GM21381 (cell line): ENCODE results near the gene TNFAIP8L2.

Source experiments
- ATAC-seq: cut with Tn5 transposase; IDR thresholded peaks from one replicate; pipeline ENCODE4 v1.9.1; 2021; ENCODE audit warnings: mild to moderate bottlenecking, moderate library complexity; ENCODE audit not compliant: unreplicated experiment

Gene TNFAIP8L2

DNA sequence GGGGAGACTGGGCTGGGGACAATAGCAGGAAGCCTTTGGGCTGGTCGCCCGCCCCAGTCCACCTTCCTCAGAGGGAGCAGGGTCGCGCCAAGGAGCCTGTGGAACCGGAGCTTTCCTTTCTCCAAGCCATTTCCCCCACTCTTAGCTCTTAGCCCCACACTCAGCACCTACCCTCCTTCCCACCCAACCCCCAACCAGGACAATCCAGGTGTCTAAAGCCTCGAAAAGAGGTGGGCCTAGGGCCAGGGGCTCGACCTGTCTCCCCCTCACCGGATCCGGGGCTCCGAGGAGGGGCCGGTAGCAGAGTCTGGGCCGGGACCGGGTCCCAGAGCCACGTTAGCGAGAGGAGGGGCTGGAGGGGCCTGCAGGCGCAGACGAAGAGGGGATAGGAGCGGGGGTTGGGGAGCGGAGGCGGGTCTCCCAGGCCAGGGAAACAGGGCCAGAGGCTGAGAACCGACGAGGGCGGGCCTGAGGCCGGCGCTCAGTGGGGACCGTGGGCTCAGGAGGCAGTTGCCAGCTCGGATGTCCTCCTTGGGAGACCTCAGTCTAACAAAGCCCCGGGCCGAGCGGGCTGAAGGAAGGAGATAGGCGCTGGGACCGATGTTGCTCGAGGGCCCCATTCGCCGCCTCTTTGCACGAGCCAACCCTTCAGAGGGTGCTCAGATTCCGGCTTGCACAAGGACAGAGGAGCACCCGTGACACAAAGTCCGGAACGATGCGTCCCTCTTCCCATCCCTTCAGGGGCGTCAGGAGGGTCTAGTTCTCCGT, 11.0 kb upstream of the TNFAIP8L2 start:
- ATAC-seq: no peak

DNA sequence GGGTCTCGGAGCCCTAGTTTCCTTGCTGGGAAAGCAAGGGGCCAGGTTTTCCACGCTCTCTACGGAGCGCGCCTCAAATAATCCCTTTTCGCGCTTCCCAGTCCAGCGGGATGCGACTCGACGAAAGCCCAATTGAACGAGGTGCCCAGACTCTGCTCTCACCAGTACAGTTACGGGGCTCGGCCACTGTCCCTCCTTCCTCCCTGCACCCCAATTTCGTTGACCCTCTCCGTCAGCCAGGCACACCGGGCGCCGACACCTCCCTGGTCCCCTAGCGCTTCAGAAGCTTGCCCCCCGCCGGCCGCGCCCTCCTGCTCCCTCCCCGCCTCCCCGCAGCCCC, 10.4 kb upstream of the TNFAIP8L2 start:
- ATAC-seq: no peak

DNA sequence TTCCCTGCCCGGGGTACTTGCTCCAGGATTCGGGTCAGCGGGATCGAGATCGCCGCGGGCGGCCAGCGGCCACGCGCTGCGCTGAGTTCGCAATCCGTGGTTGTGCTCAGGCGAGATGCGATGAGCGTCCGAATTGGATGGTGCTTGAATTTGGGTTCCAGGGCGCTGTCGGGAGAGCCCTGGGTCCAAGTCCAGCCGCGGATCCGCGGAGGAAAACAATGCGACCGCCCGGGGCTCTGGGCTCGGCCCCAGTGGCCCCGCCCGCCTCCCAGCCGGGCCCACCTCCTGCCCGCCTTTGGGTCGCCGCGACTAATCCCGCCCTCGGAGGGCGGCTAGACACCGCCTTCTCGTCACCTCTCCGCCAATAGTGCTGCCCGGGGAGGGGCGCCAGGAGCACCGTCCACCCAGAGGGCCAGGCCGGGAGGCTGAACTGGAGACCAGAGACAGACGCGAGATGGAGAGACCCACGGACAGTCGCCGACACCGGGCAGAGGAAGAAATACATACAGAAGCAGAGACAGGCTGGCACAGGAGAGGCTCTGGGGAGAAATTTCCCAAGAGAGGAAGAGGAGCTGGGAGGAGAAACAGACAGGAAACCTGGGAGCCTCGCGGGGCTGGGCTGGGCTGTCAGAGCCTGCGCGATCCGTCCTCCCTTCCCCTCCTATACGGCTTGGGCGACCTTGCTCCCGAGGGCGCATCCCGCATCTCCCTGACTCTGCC, 9.9 kb upstream of the TNFAIP8L2 start, which contains the start of gene SEMA6C:
Gene SEMA6C, minus strand, starts transcription at position 220 of the 720 bp plus-strand sequence. CDS start 4,010 bp downstream, outside the sequence.
- peak; percentile 97 for ATAC-seq

DNA sequence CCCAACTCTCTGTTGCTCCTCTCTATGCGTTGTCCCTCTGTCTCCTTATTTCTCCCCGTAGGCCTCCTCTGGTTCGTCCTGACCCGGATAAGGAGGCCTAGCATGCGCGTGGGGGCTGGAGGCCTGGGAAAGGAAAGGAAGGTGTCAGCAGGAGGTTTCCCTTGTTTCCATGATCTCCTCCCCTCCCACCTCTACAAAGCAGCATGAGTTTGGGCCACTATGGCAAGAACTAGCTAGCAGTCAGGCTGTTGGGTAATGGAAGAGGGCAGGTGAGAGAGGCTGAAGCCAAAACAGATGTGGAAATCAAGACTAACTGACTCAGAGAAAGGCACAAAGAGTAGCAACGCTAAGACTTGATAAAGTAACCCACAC, 9.3 kb upstream of the TNFAIP8L2 start:
- no peak for ATAC-seq

DNA sequence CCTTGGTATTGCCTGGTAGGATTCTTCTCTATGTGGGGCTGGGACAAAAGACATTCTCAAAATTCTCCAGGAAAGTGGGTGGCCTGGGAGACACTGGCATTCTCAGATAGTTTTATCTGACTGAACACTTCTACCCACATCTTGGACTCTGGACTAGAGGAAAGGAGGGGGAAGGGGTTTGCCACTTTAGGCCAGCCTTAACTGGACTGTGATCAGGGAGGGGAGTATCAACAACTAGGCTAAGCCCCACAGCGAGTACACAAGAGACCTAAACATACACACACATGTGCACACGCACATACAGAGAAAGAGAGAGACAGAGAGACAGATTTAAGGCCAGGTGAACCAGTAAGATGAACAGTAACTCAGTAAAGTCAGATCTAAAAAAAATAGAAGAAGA, 8.8 kb upstream of the TNFAIP8L2 start:
- ATAC-seq: no peak

DNA sequence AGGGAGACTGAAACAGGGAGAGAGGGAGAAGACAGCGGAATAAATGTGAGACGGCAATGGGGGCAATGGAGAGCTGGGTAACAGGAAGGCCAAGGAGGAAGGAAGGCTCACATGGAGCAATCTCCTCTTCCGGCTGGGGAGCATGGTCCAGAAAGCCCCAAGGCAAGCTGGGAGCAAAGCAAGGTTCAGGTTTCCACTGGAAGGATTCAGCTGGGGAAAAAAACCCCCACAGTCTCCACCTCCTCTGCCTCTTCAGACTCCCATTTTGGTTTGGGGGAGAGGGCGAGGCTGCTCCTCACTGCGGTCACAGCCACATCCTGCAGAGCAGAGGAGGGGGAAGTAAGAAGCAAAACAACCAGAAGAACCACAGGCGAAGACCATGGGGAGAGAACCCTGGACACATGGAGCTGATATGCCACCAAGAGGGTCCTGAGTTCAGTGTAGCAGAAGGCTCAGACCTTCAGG, 650 bp downstream of the TNFAIP8L2 start:
- no peak for ATAC-seq

DNA sequence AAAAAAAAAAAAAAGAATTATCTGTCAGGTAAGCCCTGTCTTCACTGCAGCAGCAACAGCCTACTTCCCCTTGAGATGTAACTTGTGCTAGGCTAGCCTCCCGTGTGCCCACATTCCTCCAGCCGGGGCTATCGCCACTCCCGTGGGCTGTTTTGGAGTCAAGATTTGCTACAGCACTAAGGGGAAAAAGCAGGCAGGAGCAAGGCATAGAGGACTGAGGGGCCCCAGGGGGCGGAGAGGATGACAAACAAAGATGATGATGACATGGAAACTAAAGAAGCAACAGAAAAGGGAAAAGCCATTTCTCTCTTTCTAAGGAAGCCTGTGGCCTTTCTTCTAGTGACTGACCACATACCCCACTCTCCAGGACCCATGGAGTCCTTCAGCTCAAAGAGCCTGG, 1.9 kb downstream of the TNFAIP8L2 start:
- no peak for ATAC-seq

DNA sequence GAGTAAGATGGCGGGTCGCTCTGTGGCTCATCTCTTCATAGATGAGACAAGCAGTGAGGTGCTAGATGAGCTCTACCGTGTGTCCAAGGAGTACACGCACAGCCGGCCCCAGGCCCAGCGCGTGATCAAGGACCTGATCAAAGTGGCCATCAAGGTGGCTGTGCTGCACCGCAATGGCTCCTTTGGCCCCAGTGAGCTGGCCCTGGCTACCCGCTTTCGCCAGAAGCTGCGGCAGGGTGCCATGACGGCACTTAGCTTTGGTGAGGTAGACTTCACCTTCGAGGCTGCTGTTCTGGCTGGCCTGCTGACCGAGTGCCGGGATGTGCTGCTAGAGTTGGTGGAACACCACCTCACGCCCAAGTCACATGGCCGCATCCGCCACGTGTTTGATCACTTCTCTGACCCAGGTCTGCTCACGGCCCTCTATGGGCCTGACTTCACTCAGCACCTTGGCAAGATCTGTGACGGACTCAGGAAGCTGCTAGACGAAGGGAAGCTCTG, 2.4 kb downstream of the TNFAIP8L2 start:
- ATAC-seq: no peak

DNA sequence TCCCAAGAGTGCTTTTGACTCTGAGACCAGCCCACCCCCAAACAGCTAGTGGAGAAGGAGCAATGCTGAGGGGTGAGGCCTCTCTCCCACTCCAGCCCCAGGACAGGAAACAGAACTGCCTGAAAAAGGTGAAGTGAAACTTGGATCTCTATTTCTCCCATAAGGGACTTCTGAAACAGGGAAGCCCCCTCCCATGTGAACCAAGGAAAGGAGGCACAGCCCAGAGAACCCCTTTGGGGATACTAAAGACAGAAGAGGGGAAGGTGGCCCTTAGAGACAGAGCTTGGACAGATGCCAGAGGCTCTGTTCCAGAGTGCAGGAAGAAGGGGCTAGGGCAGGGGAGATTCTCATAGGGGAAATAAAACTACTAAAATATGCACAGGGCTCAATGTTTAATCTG, 2.9 kb downstream of the TNFAIP8L2 start:
- no peak for ATAC-seq

DNA sequence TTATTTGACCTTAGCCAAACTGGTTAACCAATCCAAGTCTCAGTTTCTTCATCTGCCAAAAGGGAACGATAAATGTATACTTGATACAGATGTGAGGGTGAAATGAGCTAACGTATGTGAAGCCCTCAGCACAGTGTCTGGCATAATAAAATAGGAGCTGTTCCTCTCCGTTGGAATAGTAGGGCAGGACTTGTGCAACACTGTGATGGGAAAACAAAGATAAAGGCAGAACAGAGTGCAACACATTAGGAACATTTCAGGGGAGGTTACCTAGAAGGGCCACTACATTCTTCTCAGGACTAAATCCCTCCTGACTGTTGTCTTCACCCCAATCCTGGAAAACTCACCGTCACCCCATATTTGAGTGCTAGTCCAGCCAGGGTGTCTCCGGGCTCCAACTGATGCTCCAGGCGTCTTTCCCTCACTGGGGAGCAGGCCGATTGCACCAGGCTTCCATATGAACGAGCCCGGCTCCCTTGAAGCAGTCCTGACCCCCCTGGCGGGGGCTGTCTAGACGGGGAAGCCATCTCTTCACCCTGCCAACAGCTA, 8.4 kb downstream of the TNFAIP8L2 start:
- ATAC-seq: no peak

DNA sequence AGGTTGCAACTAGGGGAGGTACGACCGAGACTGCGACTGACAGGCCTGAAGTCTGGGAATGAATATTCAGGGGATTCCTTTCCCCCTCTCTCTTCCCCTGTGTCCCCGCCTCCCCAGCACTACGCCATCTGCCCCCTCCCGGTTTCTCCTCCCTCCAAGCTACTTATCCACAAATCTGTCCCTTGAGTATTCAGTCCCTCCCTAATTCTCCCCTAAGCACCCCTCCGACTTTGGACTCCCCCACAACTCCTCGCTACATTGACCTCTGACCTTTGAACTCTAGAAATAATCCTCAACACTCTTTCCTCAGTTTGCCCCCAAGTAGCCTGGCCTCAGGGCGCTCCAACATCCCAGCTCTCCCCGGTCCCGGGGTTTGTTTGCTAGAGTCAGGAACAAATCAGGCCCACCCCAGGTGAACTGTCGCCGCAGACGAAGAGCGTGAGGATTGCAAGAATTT, 8.9 kb downstream of the TNFAIP8L2 start:
- no peak for ATAC-seq

DNA sequence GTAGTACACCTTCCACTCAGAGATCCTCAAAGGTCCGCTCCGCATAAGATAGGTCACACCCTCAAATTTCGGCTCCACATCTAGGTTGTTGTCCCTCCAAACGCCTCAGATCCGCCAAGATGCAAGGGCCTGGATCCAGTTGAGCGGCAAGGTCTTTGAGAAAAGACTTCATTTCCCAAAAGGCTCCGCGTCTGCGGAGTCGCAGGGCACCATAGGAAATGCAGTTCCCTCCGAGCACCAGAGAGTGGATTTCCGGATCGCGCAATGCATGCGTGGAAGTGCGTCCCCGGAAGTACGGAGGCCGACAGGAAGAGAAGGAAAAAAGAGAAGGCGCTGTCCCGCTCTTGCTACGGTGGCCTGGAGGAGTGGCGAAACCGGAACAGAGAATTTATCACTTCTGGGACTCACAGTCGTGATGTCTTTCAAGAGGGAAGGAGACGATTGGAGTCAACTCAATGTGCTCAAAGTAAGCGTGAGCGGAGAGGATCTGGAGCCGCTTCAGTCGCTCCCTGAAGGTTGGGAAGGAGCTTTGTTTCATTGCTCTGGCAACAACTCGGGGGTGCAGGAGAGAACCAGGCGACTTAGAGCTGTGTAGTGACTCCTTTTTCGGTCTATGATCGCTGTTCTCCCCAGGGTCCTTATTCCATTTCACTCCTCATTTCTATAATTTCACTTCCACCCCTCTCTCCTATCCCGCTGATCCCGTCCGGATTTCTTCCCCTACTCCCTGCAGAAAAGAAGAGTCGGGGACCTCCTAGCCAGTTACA, 9.5 kb downstream of the TNFAIP8L2 start, which contains the start of the genes LYSMD1 and SCNM1:
Gene LYSMD1, minus strand, starts transcription at position 165 of the 767 bp plus-strand sequence. CDS start 644 bp downstream, outside the sequence.
Gene SCNM1, plus strand, starts transcription at position 407 of the 767 bp plus-strand sequence. Its CDS starts 9 bp downstream, at position 416.
- peak; percentile 89 for ATAC-seq

DNA sequence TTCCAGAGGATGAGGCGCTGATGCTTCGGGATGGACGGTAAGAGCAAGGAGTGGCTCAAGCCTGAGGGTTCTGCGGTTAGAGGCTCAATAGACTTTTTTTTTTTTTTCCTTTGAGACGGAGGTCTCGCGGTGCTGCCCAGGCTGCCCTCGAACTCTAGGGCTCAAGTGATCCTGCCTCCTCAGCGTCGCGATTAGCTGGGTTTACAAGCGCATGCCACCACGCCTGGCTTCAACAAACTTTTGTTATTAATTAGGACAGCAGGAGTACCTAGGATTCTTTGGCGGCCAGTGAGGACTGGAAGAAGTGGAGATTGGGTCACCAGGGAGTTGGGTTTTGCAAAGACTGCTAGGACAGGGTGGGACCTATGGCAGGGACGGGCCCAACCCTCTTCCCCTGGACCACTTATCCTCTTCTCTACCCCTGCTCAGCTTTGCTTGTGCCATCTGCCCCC, 10.1 kb downstream of the TNFAIP8L2 start:
- peak; percentile 3 for ATAC-seq

DNA sequence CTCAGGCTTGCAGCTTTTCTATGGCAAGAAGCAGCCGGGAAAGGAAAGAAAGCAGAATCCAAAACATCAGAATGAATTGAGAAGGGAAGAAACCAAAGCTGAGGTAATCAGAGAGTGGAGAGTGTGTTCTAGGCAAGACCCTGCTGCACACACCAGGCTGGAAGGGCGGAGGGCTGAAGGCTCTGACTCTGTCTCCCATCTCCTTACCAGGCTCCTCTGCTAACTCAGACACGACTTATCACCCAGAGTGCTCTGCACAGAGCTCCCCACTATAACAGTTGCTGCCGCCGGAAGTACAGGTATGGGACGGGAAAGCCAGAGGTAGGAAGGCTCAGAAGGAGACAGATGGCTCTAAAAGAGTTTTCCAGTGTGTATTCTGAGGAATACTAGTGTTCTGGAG, 10.7 kb downstream of the TNFAIP8L2 start:
- ATAC-seq: no peak

DNA sequence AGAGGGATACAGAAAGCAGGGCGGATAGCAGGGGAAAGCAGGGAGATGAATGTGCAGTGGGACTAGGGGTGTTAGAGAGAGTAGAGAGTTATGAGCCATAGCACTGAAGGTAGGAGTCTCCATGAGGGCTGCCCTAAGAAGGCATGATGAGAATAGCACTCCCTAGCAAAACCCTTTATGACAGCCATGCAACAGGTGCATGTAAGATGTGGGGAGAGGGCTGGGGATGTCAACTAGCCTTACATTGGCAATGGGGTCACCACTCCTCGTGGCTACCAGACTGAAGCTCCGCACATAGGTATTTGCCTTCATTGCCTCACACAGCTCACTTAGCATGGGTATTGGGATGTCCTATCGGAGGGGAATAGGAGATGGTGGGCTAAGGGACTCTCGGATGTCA, 14.7 kb downstream of the TNFAIP8L2 start:
- ATAC-seq: no peak

DNA sequence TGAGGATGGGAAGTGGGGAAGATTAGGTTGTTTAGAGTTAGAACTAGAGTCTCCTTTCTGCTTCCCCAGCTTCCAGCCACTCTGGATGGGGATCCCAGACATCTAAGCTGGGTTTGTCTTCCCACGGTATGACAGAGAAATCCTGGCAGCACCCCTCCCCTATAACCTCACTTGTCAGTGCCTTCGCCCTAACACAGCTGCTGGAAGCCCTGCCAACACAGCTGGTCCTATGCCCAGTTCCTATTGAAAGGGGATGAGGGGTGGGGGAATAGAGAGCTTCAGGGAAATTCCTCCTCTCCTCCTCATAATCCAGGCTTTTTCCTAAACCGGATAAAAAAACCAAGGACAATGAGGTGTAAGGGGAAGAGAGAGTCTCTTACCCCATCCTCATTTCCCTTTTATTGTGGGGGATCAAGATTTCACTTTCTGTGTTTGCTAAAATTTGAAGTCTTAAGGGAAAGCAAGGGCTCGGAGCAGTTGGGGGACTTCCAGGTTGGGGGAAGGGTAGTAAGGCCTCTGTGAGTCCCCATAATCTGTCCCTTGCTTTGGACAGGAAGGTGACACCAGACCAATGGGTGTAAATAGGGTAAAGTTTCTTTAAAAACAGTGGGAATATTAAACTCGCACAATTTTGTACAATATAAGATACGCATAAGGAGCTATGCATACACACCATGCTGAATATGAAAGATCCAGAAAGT, 18.7 kb downstream of the TNFAIP8L2 start:
- no peak for ATAC-seq

DNA sequence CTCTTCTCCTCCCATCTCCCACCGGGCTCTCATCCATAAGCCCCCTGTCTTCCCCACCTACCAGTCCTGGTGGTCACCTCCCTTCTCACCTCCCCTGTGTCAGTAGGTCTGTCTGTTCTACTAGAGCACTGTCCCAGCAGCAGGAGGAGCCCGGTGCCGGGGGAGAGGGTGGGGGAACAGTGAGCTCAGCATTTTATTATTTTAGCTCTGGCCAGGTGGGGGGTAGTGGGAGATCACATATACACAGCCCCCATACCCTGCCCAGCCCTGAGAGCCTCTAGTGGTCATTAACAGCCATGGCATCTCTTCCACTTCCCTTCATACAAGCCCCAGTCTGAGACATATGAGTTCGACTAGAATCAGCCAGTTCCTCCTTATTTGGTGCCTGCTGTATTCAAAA, 19.4 kb downstream of the TNFAIP8L2 start, which contains the start of gene TMOD4:
Gene TMOD4, minus strand, starts transcription at position 119 of the 400 bp plus-strand sequence. CDS start 1,106 bp downstream, outside the sequence.
- ATAC-seq: no peak

DNA sequence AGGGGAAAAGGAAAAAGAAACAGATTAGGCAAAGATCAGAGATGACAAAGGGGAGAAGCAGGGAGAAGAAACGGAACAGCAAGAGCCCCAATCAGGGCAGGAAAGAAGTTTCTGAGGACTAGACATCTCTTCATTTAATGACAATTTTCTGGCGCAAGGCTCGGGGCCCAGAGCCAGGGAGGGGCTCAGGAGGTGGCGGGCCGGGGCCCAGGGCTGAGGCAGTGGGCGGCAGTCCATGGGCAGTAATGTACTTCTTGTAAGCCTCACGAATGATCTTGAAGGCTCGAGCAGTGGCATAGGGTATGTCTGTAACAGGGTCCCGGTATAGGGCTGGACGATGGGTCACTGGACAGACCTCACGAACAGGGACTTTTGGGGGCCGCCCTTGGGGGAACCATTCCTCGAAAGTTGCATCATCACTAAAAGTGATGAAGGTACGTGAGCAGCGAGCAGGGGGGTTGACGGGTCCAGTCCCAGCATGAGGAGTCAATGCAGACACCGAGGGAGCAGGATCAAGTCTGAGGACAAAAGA, 20.1 kb downstream of the TNFAIP8L2 start:
- ATAC-seq: no peak

DNA sequence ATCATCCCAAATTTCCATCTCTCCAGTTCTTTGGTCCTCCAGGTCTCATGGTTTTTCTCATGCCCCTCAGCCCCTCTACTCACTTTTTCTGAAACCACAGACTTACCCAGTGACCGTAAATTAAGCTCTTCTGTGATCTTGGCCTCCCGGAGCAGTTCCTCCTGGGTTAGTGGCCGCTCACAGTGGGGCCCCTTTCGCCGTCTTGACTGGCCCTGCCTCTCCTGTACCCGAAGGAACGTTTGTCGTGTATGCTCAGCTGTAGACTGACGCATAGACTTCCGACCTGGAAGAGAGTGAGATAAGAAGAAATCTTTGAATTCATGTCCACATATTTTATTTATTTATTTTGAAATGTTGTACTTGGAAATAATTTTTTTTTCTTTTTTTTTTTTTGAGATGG, 27.8 kb downstream of the TNFAIP8L2 start:
- ATAC-seq: no peak

DNA sequence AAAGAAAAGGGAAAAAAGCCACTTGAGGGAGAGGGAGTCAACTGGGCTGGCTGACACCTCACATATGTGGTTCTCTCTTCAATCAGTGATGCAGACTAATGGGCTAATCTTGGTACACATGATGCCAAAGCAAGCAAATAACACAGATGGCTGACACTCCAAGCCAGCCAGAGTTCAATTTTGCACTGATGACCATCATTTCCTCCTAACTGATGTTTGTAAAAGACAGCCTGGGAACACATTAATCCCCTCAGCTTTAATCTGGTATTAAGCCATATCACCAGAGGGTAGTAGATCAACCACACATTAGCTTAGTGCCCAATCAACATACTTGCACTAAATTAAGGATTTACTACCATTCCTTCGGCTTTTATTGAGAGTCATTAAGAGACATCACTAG, 30.8 kb downstream of the TNFAIP8L2 start:
- no peak for ATAC-seq
